K562 (cell line): ENCODE data around the gene SLC25A1. TPM values are rescaled to one million over a fixed set of nuclear protein-coding genes. Genes with fewer than 3 reads are reported as not detected.

ENCODE experiments used
- CHD2 ChIP-seq: IDR thresholded peaks from 2 replicates; pipeline ENCODE4 v1.6.1; 2011; ENCODE audit warnings: low read depth, low read length
- GABPA ChIP-seq: fragments of 200-800 bp; sonication (Bioruptor generic); conservative IDR thresholded peaks from 2 replicates; pipeline ENCODE4 v1.6.1; 2016; ENCODE audit warnings: low read depth, missing genetic modification characterization, missing compliant biosample characterization
- IFI16 ChIP-seq: fragments of 250-450 bp; sonication (Bioruptor Pico); IDR thresholded peaks from 2 replicates; pipeline ENCODE4 v2.1.2; 2022; ENCODE audit warnings: mild to moderate bottlenecking, inconsistent platforms
- JUND ChIP-seq, 2 experiments: IDR thresholded peaks; 2 replicates in 1 of 2; 3 replicates in 1 of 2; pipeline ENCODE4 v1.6.1; 2011; ENCODE audit warnings: borderline replicate concordance in 2 of 2, low read depth in 2 of 2, low read length in 2 of 2, improper control_type of control experiment in 1 of 2, missing biosample characterization in 1 of 2, missing genetic modification characterization in 1 of 2, missing genetic modification reagents in 1 of 2
- MAZ ChIP-seq, 2 experiments: fragments of 450-650 bp in 1 of 2; sonication (generic) in 1 of 2; formaldehyde crosslinking; IDR thresholded peaks in 1 of 2; conservative IDR thresholded peaks in 1 of 2; 2 replicates each; pipeline versions ENCODE4 v1.4.0 to v1.5.0; 2020; ENCODE audit warnings: mild to moderate bottlenecking in 1 of 2, missing genetic modification reagents in 1 of 2
- MTA3 ChIP-seq: fragments of 450-650 bp; formaldehyde crosslinking; IDR thresholded peaks from 2 replicates; pipeline ENCODE4 v1.6.1; 2017; ENCODE audit warnings: mild to moderate bottlenecking, borderline replicate concordance
- NR2F6 ChIP-seq: fragments of 450-650 bp; formaldehyde crosslinking; IDR thresholded peaks from 2 replicates; pipeline ENCODE4 v1.4.0; 2020; ENCODE audit warnings: mild to moderate bottlenecking
- PHB ChIP-seq: fragments of 250-450 bp; sonication (Bioruptor Pico); IDR thresholded peaks from 2 replicates; pipeline ENCODE4 v1.5.0; 2021
- PTRF ChIP-seq: fragments of 450-650 bp; IDR thresholded peaks from 2 replicates; pipeline ENCODE4 v1.6.1; 2016; ENCODE audit warnings: mild to moderate bottlenecking, missing genetic modification characterization, missing compliant biosample characterization
- SMAD2 ChIP-seq: fragments of 150-350 bp; IDR thresholded peaks from 2 replicates; pipeline ENCODE4 v1.6.1; 2014; ENCODE audit warnings: low read depth, mild to moderate bottlenecking, low read length
- TAF1 ChIP-seq: IDR thresholded peaks from 2 replicates; pipeline ENCODE4 v1.6.1; 2011; ENCODE audit warnings: mild to moderate bottlenecking, low read length, moderate library complexity; ENCODE audit not compliant: insufficient read depth, control insufficient read depth, severe bottlenecking; ENCODE audit errors: extremely low read depth
- TAF9B ChIP-seq: fragments of 450-650 bp; IDR thresholded peaks from 2 replicates; pipeline ENCODE4 v1.6.1; 2018; ENCODE audit warnings: mild to moderate bottlenecking; ENCODE audit not compliant: partially characterized antibody
- TGIF2 ChIP-seq: sonication (generic); formaldehyde crosslinking; IDR thresholded peaks from 2 replicates; pipeline ENCODE4 v1.8.1; 2022; ENCODE audit warnings: mild to moderate bottlenecking, missing genetic modification reagents, moderate library complexity
- ZKSCAN3 ChIP-seq: fragments of 250-450 bp; sonication (Bioruptor Pico); IDR thresholded peaks from 2 replicates; pipeline ENCODE4 v1.4.0; 2020
- polyA plus RNA-seq, 8 experiments: library from polyadenylated mRNA; depleted of rRNA in 4 of 8; stranded (reverse) in 5 of 8; unstranded in 3 of 8; fragments of >200 nt; fragmentation: Nextera tagmentation in 2 of 8; fragmentation: Illumina TruSeq in 1 of 8; extraction: Ambion mirVana in 2 of 8; extraction: Trizol in 1 of 8; gene quantifications; 2 replicates each; pipeline versions ENCODE4 v1.2.1 to v1.2.3, GENCODE V29; 2011 to 2014; ENCODE audit warnings: inconsistent platforms in 1 of 8, missing spikeins in 1 of 8
- total RNA-seq, 7 experiments: library from RNA; depleted of rRNA in 6 of 7; stranded (reverse); fragments of >200 nt in 6 of 7; fragmentation: Illumina TruSeq in 2 of 7; extraction: Trizol in 2 of 7; gene quantifications; 2 replicates each; pipeline versions ENCODE4 v1.2.1 to v1.2.3, GENCODE V29; 2011 to 2021; ENCODE audit warnings: low replicate concordance in 1 of 7
- TF ChIP-seq, protein P1 (sequence below): fragments of 250-450 bp; sonication (Bioruptor Pico); IDR thresholded peaks from 2 replicates; pipeline ENCODE4 v1.5.0; 2021; ENCODE audit warnings: mild to moderate bottlenecking, borderline replicate concordance
- TF ChIP-seq, protein P2 (sequence below): sonication (generic); formaldehyde crosslinking; IDR thresholded peaks from 2 replicates; pipeline ENCODE4 v1.8.1; 2023; ENCODE audit warnings: mild to moderate bottlenecking, missing genetic modification reagents
- TF ChIP-seq, protein P3 (sequence below), 2 experiments: IDR thresholded peaks in 1 of 2; conservative IDR thresholded peaks in 1 of 2; 2 replicates each; pipeline ENCODE4 v1.6.1; 2016; ENCODE audit warnings: low read depth in 2 of 2, mild to moderate bottlenecking in 1 of 2, missing compliant biosample characterization in 1 of 2, missing genetic modification characterization in 1 of 2, moderate library complexity in 1 of 2

SLC25A1 gene
- total and polyA plus RNA-seq, 9 of the 15 experiments (the other 6 are each of a cell fraction or from before 2014, with no cell fraction given), result 11.0 to 408 (median 110) TPM

DNA sequence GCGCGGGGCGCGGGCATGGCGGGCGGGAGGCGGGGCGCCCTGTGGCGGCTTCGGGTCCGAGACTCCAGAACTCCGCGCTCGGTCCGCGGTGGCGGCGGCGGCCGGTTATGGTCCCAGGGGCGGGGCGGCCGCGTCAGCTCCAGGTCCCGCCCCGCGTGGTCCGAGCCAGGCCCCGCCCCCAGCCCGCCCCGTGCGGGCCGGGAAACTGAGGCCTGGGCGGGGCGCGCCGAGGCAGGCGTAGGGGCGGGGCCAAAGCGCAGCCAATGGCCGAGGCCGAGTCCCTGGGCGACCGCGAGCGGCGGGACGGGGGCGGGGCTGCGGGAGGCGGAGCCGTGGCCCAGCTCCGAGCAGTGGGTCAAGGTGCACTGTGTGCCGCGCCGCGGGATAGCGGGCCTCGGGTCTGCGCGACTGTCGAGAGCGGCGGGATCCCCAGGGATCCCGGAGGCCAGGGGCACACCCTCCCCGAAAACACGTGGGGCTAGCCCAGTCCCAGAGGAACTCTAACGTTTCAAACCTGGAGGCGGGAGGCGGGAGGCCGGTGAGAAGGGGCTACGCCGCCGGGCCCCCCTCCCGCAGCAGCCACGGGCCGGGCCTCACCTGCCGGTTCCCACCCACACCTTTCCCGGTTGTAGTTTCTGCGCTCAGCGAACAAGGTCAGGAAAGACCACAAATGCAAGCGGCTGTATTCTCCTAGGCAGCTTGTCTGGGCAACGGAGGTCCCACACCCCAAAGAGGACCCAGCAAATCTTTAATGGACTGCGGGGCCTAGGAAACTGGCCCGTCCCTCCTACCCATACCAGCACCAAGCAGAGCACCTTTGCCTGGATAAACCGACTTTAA lies at the start of gene SLC25A1 (continued):
- peak; percentile 98 for TF ChIP-seq PHB (CRISPR knock-in tag)
- no peak; the same call in 1 of the 2 replicates for TF ChIP-seq ZKSCAN3 (CRISPR knock-in tag)
- TF ChIP-seq MAZ (CRISPR knock-in tag; conservative IDR thresholded peaks at IDR 0.05 in 1 of 2, IDR thresholded peaks at IDR 0.05 in 1 of 2), result peak in 1 of 2 experiments; percentile 37; a peak in 2 of 4 replicates
- TF ChIP-seq PTRF (tag), result no peak
- no peak for TF ChIP-seq TAF1
- no peak for TF ChIP-seq TAF9B
- TF ChIP-seq, protein P1, sequence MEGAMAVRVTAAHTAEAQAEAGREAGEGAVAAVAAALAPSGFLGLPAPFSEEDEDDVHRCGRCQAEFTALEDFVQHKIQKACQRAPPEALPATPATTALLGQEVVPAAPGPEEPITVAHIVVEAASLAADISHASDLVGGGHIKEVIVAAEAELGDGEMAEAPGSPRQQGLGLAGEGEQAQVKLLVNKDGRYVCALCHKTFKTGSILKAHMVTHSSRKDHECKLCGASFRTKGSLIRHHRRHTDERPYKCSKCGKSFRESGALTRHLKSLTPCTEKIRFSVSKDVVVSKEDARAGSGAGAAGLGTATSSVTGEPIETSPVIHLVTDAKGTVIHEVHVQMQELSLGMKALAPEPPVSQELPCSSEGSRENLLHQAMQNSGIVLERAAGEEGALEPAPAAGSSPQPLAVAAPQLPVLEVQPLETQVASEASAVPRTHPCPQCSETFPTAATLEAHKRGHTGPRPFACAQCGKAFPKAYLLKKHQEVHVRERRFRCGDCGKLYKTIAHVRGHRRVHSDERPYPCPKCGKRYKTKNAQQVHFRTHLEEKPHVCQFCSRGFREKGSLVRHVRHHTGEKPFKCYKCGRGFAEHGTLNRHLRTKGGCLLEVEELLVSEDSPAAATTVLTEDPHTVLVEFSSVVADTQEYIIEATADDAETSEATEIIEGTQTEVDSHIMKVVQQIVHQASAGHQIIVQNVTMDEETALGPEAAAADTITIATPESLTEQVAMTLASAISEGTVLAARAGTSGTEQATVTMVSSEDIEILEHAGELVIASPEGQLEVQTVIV, result no peak
- TF ChIP-seq IFI16 (CRISPR knock-in tag), result 0 out of 2 replicates have a peak, but pooled peaks have one; percentile 41
- TF ChIP-seq MTA3, result no peak
- TF ChIP-seq, protein P2, sequence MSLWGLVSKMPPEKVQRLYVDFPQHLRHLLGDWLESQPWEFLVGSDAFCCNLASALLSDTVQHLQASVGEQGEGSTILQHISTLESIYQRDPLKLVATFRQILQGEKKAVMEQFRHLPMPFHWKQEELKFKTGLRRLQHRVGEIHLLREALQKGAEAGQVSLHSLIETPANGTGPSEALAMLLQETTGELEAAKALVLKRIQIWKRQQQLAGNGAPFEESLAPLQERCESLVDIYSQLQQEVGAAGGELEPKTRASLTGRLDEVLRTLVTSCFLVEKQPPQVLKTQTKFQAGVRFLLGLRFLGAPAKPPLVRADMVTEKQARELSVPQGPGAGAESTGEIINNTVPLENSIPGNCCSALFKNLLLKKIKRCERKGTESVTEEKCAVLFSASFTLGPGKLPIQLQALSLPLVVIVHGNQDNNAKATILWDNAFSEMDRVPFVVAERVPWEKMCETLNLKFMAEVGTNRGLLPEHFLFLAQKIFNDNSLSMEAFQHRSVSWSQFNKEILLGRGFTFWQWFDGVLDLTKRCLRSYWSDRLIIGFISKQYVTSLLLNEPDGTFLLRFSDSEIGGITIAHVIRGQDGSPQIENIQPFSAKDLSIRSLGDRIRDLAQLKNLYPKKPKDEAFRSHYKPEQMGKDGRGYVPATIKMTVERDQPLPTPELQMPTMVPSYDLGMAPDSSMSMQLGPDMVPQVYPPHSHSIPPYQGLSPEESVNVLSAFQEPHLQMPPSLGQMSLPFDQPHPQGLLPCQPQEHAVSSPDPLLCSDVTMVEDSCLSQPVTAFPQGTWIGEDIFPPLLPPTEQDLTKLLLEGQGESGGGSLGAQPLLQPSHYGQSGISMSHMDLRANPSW (CRISPR knock-in tag), result peak; percentile 9; the same call in 1 of the 2 replicates
- TF ChIP-seq SMAD2, result peak; percentile 62; the same call in 1 of the 2 replicates
- peak; percentile 59 for TF ChIP-seq NR2F6 (CRISPR knock-in tag)
- no peak for TF ChIP-seq TGIF2
- TF ChIP-seq JUND (IDR thresholded peaks at IDR 0.05; ENCODE audit: borderline replicate concordance, low read depth, low read length), result peak; percentile 1; the same call in 1 of the 2 replicates
- no peak for TF ChIP-seq JUND (tag; IDR thresholded peaks at IDR 0.05; ENCODE audit: borderline replicate concordance, low read depth, low read length)
- TF ChIP-seq, protein P3, sequence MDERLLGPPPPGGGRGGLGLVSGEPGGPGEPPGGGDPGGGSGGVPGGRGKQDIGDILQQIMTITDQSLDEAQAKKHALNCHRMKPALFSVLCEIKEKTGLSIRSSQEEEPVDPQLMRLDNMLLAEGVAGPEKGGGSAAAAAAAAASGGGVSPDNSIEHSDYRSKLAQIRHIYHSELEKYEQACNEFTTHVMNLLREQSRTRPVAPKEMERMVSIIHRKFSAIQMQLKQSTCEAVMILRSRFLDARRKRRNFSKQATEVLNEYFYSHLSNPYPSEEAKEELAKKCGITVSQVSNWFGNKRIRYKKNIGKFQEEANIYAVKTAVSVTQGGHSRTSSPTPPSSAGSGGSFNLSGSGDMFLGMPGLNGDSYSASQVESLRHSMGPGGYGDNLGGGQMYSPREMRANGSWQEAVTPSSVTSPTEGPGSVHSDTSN (CRISPR knock-in tag; IDR thresholded peaks at IDR 0.05; ENCODE audit: low read depth), result no peak
- TF ChIP-seq, protein P3 (tag; conservative IDR thresholded peaks at IDR 0.05; ENCODE audit: low read depth), result no peak
- no peak for TF ChIP-seq GABPA (tag)
- TF ChIP-seq CHD2, result peak; percentile 74; the same call in 1 of the 2 replicates
